HEK293 (cell line): ENCODE results near the gene TPM1.

ENCODE experiments used
- CTCF ChIA-PET: fragments of 350-600 bp; formaldehyde crosslinking; extraction: SDS; loops from one replicate; lab custom pipeline; 2021; ENCODE audit warnings: antibody characterized with exemption; lab: Yijun Ruan, JAX
- POLR2A ChIA-PET: fragments of 300-600 bp; formaldehyde crosslinking; extraction: SDS; loops from one replicate; lab custom pipeline; 2020; ENCODE audit warnings: antibody characterized with exemption, inconsistent platforms; lab: Yijun Ruan, JAX
- H3K27ac ChIP-seq: fragments of 200-500 bp; sonication (Bioruptor generic); 2 replicates; pipeline ENCODE4 v1.5.1; 2014; ENCODE audit warnings: low read depth, low read length, control low read depth, inconsistent platforms; ENCODE audit errors: extremely low read depth
- H3K36me3 ChIP-seq, 2 experiments: fragments of 200-500 bp in 1 of 2; sonication (Bioruptor generic) in 1 of 2; 1 replicate in 1 of 2; 2 replicates in 1 of 2; pipeline ENCODE4 v1.5.1; 2014 to 2017; ENCODE audit warnings: inconsistent platforms in 2 of 2, low read length in 2 of 2; ENCODE audit not compliant: control insufficient read depth in 2 of 2, insufficient read depth in 1 of 2
- H3K4me1 ChIP-seq: fragments of 200-500 bp; sonication (Bioruptor generic); 2 replicates; pipeline ENCODE4 v1.5.1; 2014; ENCODE audit warnings: mild to moderate bottlenecking, low read length, inconsistent platforms; ENCODE audit not compliant: control insufficient read depth, insufficient read depth
- H3K4me3 ChIP-seq: 2 replicates; pipeline ENCODE4 v1.5.1; 2011; ENCODE audit warnings: low read depth, mild to moderate bottlenecking, control low read depth, low read length, moderate library complexity
- H3K9me3 ChIP-seq: fragments of 200-500 bp; sonication (Bioruptor generic); 2 replicates; pipeline ENCODE4 v1.5.1; 2014; ENCODE audit warnings: low read depth, low read length, inconsistent platforms; ENCODE audit not compliant: control insufficient read depth, insufficient read depth
- CTCF ChIP-seq: fragments of 450-650 bp; formaldehyde crosslinking; IDR thresholded peaks from 2 replicates; pipeline ENCODE4 v1.5.1; 2016; ENCODE audit warnings: missing biosample characterization, missing genetic modification characterization
- KLF8 ChIP-seq: fragments of 450-650 bp; formaldehyde crosslinking; IDR thresholded peaks from 2 replicates; pipeline ENCODE4 v1.5.1; 2016; ENCODE audit warnings: missing biosample characterization, missing genetic modification characterization
- PBX3 ChIP-seq: sonication (generic); formaldehyde crosslinking; IDR thresholded peaks from 2 replicates; pipeline ENCODE4 v1.8.1; 2022; ENCODE audit warnings: mild to moderate bottlenecking, moderate library complexity, missing genetic modification reagents
- PRDM1 ChIP-seq: fragments of 450-650 bp; formaldehyde crosslinking; IDR thresholded peaks from 2 replicates; pipeline ENCODE4; 2016; ENCODE audit warnings: missing biosample characterization, missing genetic modification characterization
- SETDB1 ChIP-seq: IDR thresholded peaks from one replicate; pipeline ENCODE4 v1.6.1; 2017; ENCODE audit warnings: mild to moderate bottlenecking, low read length, moderate library complexity, mixed read lengths; ENCODE audit not compliant: insufficient read length
- ZBTB10 ChIP-seq: fragments of 450-650 bp; formaldehyde crosslinking; IDR thresholded peaks from 2 replicates; pipeline ENCODE4 v1.5.1; 2016; ENCODE audit warnings: missing biosample characterization, missing genetic modification characterization
- ZBTB7A ChIP-seq: fragments of 450-650 bp; formaldehyde crosslinking; IDR thresholded peaks from 2 replicates; pipeline ENCODE4 v1.5.1; 2016; ENCODE audit warnings: low read depth, missing biosample characterization, missing genetic modification characterization
- ZNF211 ChIP-seq: fragments of 450-650 bp; formaldehyde crosslinking; IDR thresholded peaks from 2 replicates; pipeline ENCODE4 v1.5.1; 2016; ENCODE audit warnings: low read depth, missing biosample characterization, missing genetic modification characterization
- ZNF518A ChIP-seq: fragments of 450-650 bp; formaldehyde crosslinking; conservative IDR thresholded peaks from 2 replicates; pipeline ENCODE4 v1.5.1; 2016; ENCODE audit warnings: low read depth, missing biosample characterization, missing genetic modification characterization
- ZNF658 ChIP-seq: fragments of 450-650 bp; formaldehyde crosslinking; IDR thresholded peaks from 2 replicates; pipeline ENCODE4; 2016; ENCODE audit warnings: missing biosample characterization, missing genetic modification characterization
- ZNF785 ChIP-seq: fragments of 450-650 bp; formaldehyde crosslinking; IDR thresholded peaks from 2 replicates; pipeline ENCODE4 v1.5.1; 2016; ENCODE audit warnings: missing biosample characterization, missing genetic modification characterization
- ZNF791 ChIP-seq: fragments of 450-650 bp; formaldehyde crosslinking; IDR thresholded peaks from 2 replicates; pipeline ENCODE4 v1.5.1; 2016; ENCODE audit warnings: missing biosample characterization, missing genetic modification characterization

TPM1 gene

GRCh38 chr15:63080634-63081250, 38.2 kb downstream of the TPM1 start:
- H3K27ac ChIP-seq = no peak overlapping the region
- H3K4me3 ChIP-seq = no peak overlapping the region
- TF ChIP-seq CTCF (tag by site-specific recombination) (no peak), PRDM1 (no peak), PBX3 (CRISPR knock-in tag) (no peak), ZNF791 (tag by site-specific recombination) (no peak), ZNF785 (no peak), ZNF211 (tag by site-specific recombination) (no peak), ZNF518A (tag by site-specific recombination) (no peak), ZBTB7A (tag by site-specific recombination) (no peak), SETDB1 (no peak), ZBTB10 (tag by site-specific recombination) (no peak)
- H3K9me3 ChIP-seq = no peaks in the 10 kb centered on the region
- ChIA-PET CTCF (interaction anchor here (0.6 to 0.7 kb wide), 2 partner anchors 12 to 298 kb away, joined by 3 to 4 read pairs; no protein-coding TSS in a partner anchor), POLR2A (no interaction called here)
- H3K4me1 ChIP-seq = no peaks in the 10 kb centered on the region
- no peaks in the 10 kb centered on the region for H3K36me3 ChIP-seq

- Histone ChIP-seq H3K9me3 (no peaks in the 10 kb centered on the region), H3K4me3 (no peak overlapping the region), H3K36me3 (no peaks in the 10 kb centered on the region), H3K27ac (no peak overlapping the region), H3K4me1 (no peaks in the 10 kb centered on the region)
- CTCF ChIA-PET = no interaction called here
- POLR2A ChIA-PET = no interaction called here
- TF ChIP-seq KLF8 = no peak
- TF ChIP-seq ZNF658 (tag by site-specific recombination) = no peak
Observed at GRCh38 chr15:63082366-63082765, 39.8 kb downstream of the TPM1 start.
